OCI-LY7 (cell line): Measurements from ENCODE around the gene ZHX3.

Experiments
- EZH2phosphoT487 ChIP-seq: fragments of 200-600 bp; sonication (generic); IDR thresholded peaks from 2 replicates; pipeline ENCODE4 v1.6.1; 2018; ENCODE audit warnings: low read depth, borderline replicate concordance, mild to moderate bottlenecking, mixed run types, antibody characterized with exemption, low read length, moderate library complexity, mixed read lengths
- TF ChIP-seq, protein P1 (sequence below): fragments of 200-600 bp; sonication (generic); conservative IDR thresholded peaks from 2 replicates; pipeline ENCODE4 v1.5.1; 2014; ENCODE audit warnings: mild to moderate bottlenecking, antibody characterized with exemption, low read length, moderate library complexity, mixed read lengths

GRCh38 chr20:41169162-41169690 is 148.3 kb downstream of the ZHX3 start:
- TF ChIP-seq EZH2phosphoT487: no peak
- TF ChIP-seq, protein P1, sequence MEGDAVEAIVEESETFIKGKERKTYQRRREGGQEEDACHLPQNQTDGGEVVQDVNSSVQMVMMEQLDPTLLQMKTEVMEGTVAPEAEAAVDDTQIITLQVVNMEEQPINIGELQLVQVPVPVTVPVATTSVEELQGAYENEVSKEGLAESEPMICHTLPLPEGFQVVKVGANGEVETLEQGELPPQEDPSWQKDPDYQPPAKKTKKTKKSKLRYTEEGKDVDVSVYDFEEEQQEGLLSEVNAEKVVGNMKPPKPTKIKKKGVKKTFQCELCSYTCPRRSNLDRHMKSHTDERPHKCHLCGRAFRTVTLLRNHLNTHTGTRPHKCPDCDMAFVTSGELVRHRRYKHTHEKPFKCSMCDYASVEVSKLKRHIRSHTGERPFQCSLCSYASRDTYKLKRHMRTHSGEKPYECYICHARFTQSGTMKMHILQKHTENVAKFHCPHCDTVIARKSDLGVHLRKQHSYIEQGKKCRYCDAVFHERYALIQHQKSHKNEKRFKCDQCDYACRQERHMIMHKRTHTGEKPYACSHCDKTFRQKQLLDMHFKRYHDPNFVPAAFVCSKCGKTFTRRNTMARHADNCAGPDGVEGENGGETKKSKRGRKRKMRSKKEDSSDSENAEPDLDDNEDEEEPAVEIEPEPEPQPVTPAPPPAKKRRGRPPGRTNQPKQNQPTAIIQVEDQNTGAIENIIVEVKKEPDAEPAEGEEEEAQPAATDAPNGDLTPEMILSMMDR: no peak
